MCF 10A (cell line): ENCODE results near the gene CCDC142. TPM values are rescaled to one million over a fixed set of nuclear protein-coding genes. Genes with fewer than 3 reads are reported as not detected.

Source experiments
- Bru-seq: library from RNA; stranded (reverse); fragments of 400-500 nt; gene quantifications from one replicate; lab custom pipeline; 2021; lab: Mats Ljungman, UMichigan
- BruChase-seq, 2 experiments: library from RNA; stranded (reverse); fragments of 400-500 nt; gene quantifications; one replicate each; lab custom pipeline; 2021; lab: Mats Ljungman, UMichigan
- BruUV-seq: library from RNA; stranded (reverse); fragments of 400-500 nt; replicated peaks from 2 replicates; lab custom pipeline; 2021; lab: Mats Ljungman, UMichigan
- CTCF ChIA-PET: fragments of 300-600 bp; sonication (Branson Sonifier 250); formaldehyde crosslinking; extraction: SDS; loops from one replicate; lab custom pipeline; 2021; ENCODE audit warnings: antibody characterized with exemption, inconsistent platforms; lab: Yijun Ruan, JAX
- POLR2A ChIA-PET: fragments of 300-600, 350-650 bp; sonication (Branson Sonifier 250); formaldehyde crosslinking; extraction: SDS; loops from one replicate; lab custom pipeline; 2020; ENCODE audit warnings: antibody characterized with exemption, inconsistent platforms; lab: Yijun Ruan, JAX
- DNase-seq: peaks from one replicate; pipeline ENCODE4 v3.0.0-alpha.2; 2018; ENCODE audit not compliant: unreplicated experiment
- H3K27ac Mint-ChIP-seq: one replicate; pipeline ENCODE4 v1.8.0; 2022; ENCODE audit warnings: mild to moderate bottlenecking, low read depth, mixed read lengths; ENCODE audit not compliant: unreplicated experiment
- H3K27me3 Mint-ChIP-seq: one replicate; pipeline ENCODE4 v1.8.0; 2022; ENCODE audit warnings: mixed read lengths; ENCODE audit not compliant: insufficient read depth, unreplicated experiment
- H3K36me3 Mint-ChIP-seq: one replicate; pipeline ENCODE4 v1.8.0; 2022; ENCODE audit warnings: mild to moderate bottlenecking, moderate library complexity, mixed read lengths; ENCODE audit not compliant: insufficient read depth, unreplicated experiment
- H3K4me1 Mint-ChIP-seq: one replicate; pipeline ENCODE4 v1.8.0; 2022; ENCODE audit warnings: mixed read lengths; ENCODE audit not compliant: insufficient read depth, unreplicated experiment
- H3K4me3 Mint-ChIP-seq: one replicate; pipeline ENCODE4 v1.8.0; 2022; ENCODE audit warnings: mild to moderate bottlenecking, moderate library complexity, mixed read lengths; ENCODE audit not compliant: unreplicated experiment
- H3K9me3 Mint-ChIP-seq: one replicate; pipeline ENCODE4 v1.8.0; 2022; ENCODE audit warnings: mixed read lengths; ENCODE audit not compliant: unreplicated experiment
- intact Hi-C: fragments of 100-400 bp; cut with micrococcal nuclease; formaldehyde crosslinking; loops from 2 replicates; pipeline ENCODE4 v1.14.1; 2022
- long read RNA-seq: library from polyadenylated mRNA; stranded (forward); transcript quantifications from one replicate; pipeline ENCODE4 v2.0.0, GENCODE V29; 2022
- total RNA-seq: library from RNA; stranded (reverse); gene quantifications from 2 replicates; pipeline ENCODE4 v1.2.3, GENCODE V29; 2022
- TF ChIP-seq, protein P1 (sequence below): fragments of 200-600 bp; IDR thresholded peaks from one replicate; pipeline ENCODE4 v1.8.0; 2022; ENCODE audit warnings: antibody characterized with exemption, mild to moderate bottlenecking; ENCODE audit not compliant: unreplicated experiment

CCDC142 gene
- total RNA-seq (10.1 and 16.4 TPM in 2 replicates), Bru-seq, nascent RNA (percentile 57 among the genes with signal in this experiment), BruChase-seq, experiment 1, labeled RNA remaining after a 6-hour chase (percentile 55 among the genes with signal in this experiment), BruChase-seq, experiment 2, labeled RNA remaining after a 2-hour chase (percentile 61 among the genes with signal in this experiment)
- long read RNA-seq, partial matches to known transcripts, result 2 of 16 reads
- long read RNA-seq, other reads (novel, unspliced or antisense), result 13 of 16 reads

DNA sequence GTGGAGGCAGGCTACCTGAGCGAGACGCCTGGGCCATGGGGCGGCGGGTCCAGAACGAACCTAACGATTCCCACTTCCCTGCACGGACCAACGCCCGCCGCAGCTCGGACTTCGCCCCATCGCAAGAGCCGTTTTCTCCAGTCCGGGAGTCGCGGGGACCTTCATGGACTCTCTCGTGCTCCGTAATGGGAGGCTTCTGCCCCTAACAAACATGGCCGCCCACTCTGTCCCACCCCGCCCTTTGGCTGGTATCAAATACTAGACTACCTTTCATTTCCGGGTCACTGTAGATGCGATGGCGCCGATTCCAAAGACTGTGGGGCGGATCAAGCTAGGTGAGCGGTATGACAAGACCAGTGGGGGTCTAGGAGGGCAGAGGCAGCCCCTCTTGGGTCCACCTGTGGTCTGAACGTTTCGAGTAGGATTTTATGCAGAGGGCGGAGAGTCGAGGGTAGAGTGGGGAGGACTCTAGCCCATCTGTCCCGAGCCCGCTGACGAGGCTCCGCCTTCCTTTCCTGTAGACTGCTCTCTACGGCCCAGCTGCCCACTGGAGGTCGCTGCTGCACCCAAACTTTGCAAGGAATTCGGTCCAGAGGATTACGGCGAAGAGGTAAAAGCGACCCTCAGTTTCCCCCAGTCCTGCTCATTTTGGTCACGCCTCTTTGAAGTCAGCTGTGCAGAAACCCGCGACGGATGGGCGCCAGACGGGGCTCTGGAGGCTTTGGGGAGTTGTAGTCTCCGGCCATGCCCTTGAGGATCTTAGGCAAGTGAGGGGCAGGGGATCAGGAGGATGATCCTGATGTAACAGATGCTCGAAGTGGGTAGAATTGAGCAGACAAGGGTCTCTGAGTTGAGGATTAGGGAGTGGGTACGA lies at the start of gene CCDC142, which contains the start of gene TTC31:
Gene CCDC142 (minus strand): TSS at position 198 of the 874 bp plus-strand sequence. CDS start 161 bp downstream, at position 37.
Gene TTC31 (plus strand): TSS at position 281 of the 874 bp plus-strand sequence. CDS start 15 bp downstream, at position 296.
- CTCF ChIA-PET, result interaction anchor here (0.6 to 5.9 kb wide), 31 partner anchors 8 to 444 kb away, joined by 3 to 179 read pairs (median 5); partner anchors contain the start of genes AUP1, DQX1, HTRA2 and INO80B
- intact Hi-C loops, result loop anchor here (1.0 kb wide), 2 partner anchors 49 to 104 kb away; no protein-coding TSS in a partner anchor
- POLR2A ChIA-PET, result interaction anchor here (0.6 to 5.0 kb wide), 20 partner anchors 9 to 275 kb away, joined by 3 to 102 read pairs (median 4); partner anchors contain the start of genes AUP1, DQX1, HTRA2 and INO80B
- Mint-ChIP-seq H3K9me3 (no peaks in the 10 kb centered on the region), H3K4me3 (peak within 1 kb of the TSS; percentile 85), H3K36me3 (peaks cover 13% of the 10 kb centered on the region), H3K4me1 (peaks cover 20% of the 10 kb centered on the region), H3K27ac (peak within 1 kb of the TSS; percentile 89), H3K27me3 (no peaks in the 10 kb centered on the region)
- TF ChIP-seq, protein P1, sequence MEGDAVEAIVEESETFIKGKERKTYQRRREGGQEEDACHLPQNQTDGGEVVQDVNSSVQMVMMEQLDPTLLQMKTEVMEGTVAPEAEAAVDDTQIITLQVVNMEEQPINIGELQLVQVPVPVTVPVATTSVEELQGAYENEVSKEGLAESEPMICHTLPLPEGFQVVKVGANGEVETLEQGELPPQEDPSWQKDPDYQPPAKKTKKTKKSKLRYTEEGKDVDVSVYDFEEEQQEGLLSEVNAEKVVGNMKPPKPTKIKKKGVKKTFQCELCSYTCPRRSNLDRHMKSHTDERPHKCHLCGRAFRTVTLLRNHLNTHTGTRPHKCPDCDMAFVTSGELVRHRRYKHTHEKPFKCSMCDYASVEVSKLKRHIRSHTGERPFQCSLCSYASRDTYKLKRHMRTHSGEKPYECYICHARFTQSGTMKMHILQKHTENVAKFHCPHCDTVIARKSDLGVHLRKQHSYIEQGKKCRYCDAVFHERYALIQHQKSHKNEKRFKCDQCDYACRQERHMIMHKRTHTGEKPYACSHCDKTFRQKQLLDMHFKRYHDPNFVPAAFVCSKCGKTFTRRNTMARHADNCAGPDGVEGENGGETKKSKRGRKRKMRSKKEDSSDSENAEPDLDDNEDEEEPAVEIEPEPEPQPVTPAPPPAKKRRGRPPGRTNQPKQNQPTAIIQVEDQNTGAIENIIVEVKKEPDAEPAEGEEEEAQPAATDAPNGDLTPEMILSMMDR, result peak; percentile 81
- peak; percentile 97 for DNase-seq
- TSS peak; percentile 78 for BruUV-seq

- H3K4me1 Mint-ChIP-seq, result peaks cover 28% of the 10 kb centered on the region
- peak overlapping the region; percentile 24 for H3K4me3 Mint-ChIP-seq
- POLR2A ChIA-PET, result interaction anchor here (0.6 to 8.1 kb wide), 9 partner anchors 25 to 243 kb away, joined by 3 to 135 read pairs (median 4); partner anchors contain the start of genes CCDC142, PCGF1, TTC31 and WBP1
- CTCF ChIA-PET, result interaction anchor here (0.5 to 7.3 kb wide), 20 partner anchors 10 to 170 kb away, joined by 3 to 80 read pairs (median 5); partner anchors contain the start of genes CCDC142, PCGF1 and TTC31
- H3K27me3 Mint-ChIP-seq, result no peaks in the 10 kb centered on the region
- BruUV-seq, result no TSS peak
- TF ChIP-seq, protein P1, result peak; percentile 34
- intact Hi-C loops, result loop anchor here (1.0 to 5.0 kb wide), 3 partner anchors 49 to 195 kb away; partner anchors contain the start of gene TTC31
- peak; percentile 48 for DNase-seq
- no peaks in the 10 kb centered on the region for H3K9me3 Mint-ChIP-seq
- H3K27ac Mint-ChIP-seq, result peak overlapping the region; percentile 20
- H3K36me3 Mint-ChIP-seq, result peaks cover 9% of the 10 kb centered on the region
These were observed 49.4 kb upstream of the CCDC142 start for GRCh38 chr2:74532222-74532621.

GRCh38 chr2:74531666-74532065 lies 48.9 kb upstream of the CCDC142 start:
- Mint-ChIP-seq H3K4me1 (peaks cover 32% of the 10 kb centered on the region), H3K27me3 (no peaks in the 10 kb centered on the region), H3K9me3 (no peaks in the 10 kb centered on the region), H3K4me3 (peak overlapping the region; percentile 24), H3K27ac (peak overlapping the region; percentile 20), H3K36me3 (peaks cover 14% of the 10 kb centered on the region)
- ChIA-PET POLR2A (interaction anchor here (0.7 to 8.1 kb wide), 8 partner anchors 25 to 89 kb away, joined by 3 to 135 read pairs (median 4); partner anchors contain the start of genes CCDC142, PCGF1, TTC31 and WBP1), CTCF (interaction anchor here (0.5 to 7.3 kb wide), 18 partner anchors 11 to 91 kb away, joined by 3 to 80 read pairs (median 5); partner anchors contain the start of genes CCDC142, PCGF1 and TTC31)
- DNase-seq, result no peak
- BruUV-seq, result no TSS peak
- TF ChIP-seq, protein P1, result no peak
- intact Hi-C loops, result loop anchor here (1.0 to 5.0 kb wide), 3 partner anchors 48 to 194 kb away; partner anchors contain the start of gene TTC31
